Bronchial epithelial cell (primary cell): Measurements from ENCODE around the gene CLPTM1L. TPM values are rescaled to one million over a fixed set of nuclear protein-coding genes. Genes with fewer than 3 reads are reported as not detected.
"Not testable (repeated sequence)": the region's sequence is repeated elsewhere in the genome, so short reads cannot be mapped to it uniquely, and the experiment has no call there.

Experiments
- DNase-seq: peaks from one replicate; pipeline ENCODE4 v3.0.0-alpha.2; 2010; ENCODE audit warnings: low read depth
- FAIRE-seq: peaks from 2 replicates; lab custom pipeline; 2011; peaks lifted over from hg19 to GRCh38; lab: Jason Lieb, UNC
- H3K27me3 ChIP-seq: 2 replicates; pipeline ENCODE4 v1.5.1; 2011; ENCODE audit warnings: low read length; ENCODE audit not compliant: control insufficient read depth, insufficient read depth
- H3K36me3 ChIP-seq: 2 replicates; pipeline ENCODE4 v1.5.1; 2011; ENCODE audit warnings: low read length; ENCODE audit not compliant: control insufficient read depth, insufficient read depth
- H3K4me3 ChIP-seq: 2 replicates; pipeline ENCODE4 v1.5.1; 2011; ENCODE audit warnings: mild to moderate bottlenecking, low read depth, low read length, control low read depth
- total RNA-seq: library from RNA; depleted of rRNA; stranded (reverse); fragments of >200 nt; gene quantifications from 2 replicates; pipeline ENCODE4 v1.2.1, GENCODE V29; 2014
- TF ChIP-seq, protein P1 (sequence below): IDR thresholded peaks from 2 replicates; pipeline ENCODE4 v1.5.1; 2011; ENCODE audit warnings: mild to moderate bottlenecking, moderate library complexity, low read length, control low read depth, inconsistent platforms; ENCODE audit not compliant: insufficient read depth, severe bottlenecking

Gene CLPTM1L
- total RNA-seq, 1 donor from 2014 or later = 314 TPM

DNA sequence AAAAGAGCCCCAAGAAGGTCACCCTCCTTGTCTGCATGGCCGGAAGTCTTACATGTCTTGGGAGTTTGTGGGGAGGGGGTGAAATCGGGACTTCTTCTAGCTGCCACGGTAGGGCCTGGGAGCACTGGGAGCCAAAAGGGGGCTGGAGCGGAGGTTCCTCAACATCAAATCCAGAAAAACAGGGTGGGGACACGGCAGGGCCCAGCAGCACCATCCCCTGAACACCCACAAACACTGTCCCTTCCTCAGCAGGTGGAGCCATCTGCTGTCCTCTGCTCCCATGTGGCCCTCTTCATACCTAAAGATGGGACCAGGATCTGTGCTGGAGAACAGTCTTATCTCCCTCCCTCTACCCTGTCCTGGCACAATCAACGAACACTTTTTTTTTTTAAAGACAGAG lies 52.8 kb downstream of the CLPTM1L start:
- no peak for DNase-seq
- no peaks in the 10 kb centered on the region for H3K27me3 ChIP-seq
- no peak for FAIRE-seq
- H3K36me3 ChIP-seq = no peaks in the 10 kb centered on the region
- TF ChIP-seq, protein P1, sequence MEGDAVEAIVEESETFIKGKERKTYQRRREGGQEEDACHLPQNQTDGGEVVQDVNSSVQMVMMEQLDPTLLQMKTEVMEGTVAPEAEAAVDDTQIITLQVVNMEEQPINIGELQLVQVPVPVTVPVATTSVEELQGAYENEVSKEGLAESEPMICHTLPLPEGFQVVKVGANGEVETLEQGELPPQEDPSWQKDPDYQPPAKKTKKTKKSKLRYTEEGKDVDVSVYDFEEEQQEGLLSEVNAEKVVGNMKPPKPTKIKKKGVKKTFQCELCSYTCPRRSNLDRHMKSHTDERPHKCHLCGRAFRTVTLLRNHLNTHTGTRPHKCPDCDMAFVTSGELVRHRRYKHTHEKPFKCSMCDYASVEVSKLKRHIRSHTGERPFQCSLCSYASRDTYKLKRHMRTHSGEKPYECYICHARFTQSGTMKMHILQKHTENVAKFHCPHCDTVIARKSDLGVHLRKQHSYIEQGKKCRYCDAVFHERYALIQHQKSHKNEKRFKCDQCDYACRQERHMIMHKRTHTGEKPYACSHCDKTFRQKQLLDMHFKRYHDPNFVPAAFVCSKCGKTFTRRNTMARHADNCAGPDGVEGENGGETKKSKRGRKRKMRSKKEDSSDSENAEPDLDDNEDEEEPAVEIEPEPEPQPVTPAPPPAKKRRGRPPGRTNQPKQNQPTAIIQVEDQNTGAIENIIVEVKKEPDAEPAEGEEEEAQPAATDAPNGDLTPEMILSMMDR = no peak
- H3K4me3 ChIP-seq = no peak overlapping the region

DNA sequence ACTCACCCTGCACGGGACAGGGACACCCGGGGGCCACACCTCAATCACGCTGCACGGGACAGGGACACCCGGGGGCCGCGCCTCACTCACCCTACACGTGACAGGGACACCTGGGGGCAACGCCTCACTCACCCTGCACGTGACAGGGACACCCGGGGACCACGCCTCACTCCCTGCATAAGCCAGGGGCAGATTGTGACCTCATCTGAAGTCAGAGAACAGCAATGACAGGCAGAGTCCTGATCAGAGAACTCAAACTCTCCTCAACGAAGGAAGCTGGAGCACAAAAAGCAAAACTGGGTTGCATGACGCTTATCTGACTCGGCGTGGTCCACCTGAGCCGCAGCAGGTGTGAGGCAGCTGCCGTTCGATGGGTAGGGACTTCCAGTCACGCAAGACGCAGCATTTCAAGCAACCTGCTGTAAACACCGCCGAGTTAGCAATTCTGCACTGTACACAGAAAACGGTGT lies 53.3 kb downstream of the CLPTM1L start:
- H3K27me3 ChIP-seq = no peaks in the 10 kb centered on the region
- no peak for DNase-seq

DNA sequence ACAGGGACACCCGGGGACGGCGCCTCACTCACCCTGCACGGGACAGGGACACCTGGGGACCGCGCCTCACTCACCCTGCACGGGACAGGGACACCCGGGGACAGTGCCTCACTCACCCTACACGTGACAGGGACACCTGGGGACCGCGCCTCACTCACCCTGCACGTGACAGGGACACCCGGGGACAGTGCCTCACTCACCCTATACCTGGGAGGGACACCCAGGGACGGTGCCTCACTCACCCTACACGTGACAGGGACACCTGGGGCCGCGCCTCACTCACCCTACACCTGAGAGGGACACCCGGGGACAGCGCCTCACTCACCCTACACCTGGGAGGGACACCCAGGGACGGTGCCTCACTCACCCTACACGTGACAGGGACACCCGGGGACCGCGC lies 53.9 kb downstream of the CLPTM1L start:
- DNase-seq, H3K27me3 ChIP-seq, FAIRE-seq: not testable (repeated sequence)

More for the DNA sequence above, 53.3 kb downstream of the CLPTM1L start:
- TF ChIP-seq, protein P1 = no peak
- FAIRE-seq = no peak
- Histone ChIP-seq H3K36me3 (no peaks in the 10 kb centered on the region), H3K4me3 (no peak overlapping the region)

DNA sequence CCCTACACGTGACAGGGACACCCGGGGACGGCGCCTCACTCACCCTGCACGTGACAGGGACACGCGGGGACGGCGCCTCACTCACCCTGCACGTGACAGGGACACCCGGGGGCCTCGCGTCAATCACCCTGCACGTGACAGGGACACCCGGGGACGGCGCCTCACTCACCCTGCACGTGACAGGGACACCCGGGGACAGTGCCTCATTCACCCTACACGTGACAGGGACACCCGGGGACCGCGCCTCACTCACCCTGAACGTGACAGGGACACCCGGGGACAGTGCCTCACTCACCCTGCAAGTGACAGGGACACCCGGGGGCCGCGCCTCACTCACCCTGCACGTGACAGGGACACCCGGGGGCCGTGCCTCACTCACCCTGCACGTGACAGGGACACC lies 55.3 kb downstream of the CLPTM1L start:
- FAIRE-seq, H3K4me3 ChIP-seq, H3K36me3 ChIP-seq, DNase-seq, H3K27me3 ChIP-seq: not testable (repeated sequence)

More for the DNA sequence above, 53.9 kb downstream of the CLPTM1L start:
- not testable (repeated sequence) for H3K36me3 ChIP-seq, H3K4me3 ChIP-seq

DNA sequence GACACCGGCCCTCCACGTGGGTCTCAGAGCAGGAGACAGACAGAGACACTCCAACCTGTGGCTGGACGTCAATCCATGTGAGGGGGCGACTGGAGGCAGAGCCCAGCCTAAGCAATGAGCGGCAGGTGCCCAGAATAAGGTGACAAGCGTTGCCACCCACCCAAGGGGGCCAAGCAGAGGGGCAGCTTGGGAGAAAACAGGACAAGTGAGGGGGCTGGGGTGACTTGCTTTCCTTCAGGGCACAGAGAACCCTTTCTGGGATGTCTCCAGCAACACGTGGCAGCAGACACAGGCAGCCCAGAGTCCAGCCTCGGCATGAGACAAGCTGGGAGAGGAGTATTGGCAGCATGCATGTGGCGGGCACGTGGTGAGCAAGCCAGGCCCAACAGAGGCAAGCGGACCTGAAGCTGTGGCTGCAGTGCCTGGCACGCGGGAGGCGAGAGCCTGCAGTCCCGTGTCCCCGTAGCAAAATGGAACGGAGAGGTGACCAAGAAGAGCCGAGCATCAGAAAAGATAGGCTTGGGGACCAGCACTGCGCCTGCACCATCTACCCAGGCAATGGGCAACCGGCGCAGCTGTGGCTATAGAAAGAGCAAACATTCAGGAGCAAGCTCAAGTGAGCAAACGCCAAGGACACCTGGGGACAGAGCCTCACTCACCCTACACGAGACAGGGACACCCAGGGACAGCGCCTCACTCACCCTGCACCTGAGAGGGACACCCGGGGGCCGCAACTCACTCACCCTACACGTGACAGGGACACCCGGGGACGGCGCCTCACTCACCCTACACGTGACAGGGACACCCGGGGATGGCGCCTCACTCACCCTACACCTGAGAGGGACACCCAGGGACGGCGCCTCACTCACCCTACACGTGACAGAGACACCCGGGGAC lies 56.2 kb downstream of the CLPTM1L start:
- FAIRE-seq = no peak

DNA sequence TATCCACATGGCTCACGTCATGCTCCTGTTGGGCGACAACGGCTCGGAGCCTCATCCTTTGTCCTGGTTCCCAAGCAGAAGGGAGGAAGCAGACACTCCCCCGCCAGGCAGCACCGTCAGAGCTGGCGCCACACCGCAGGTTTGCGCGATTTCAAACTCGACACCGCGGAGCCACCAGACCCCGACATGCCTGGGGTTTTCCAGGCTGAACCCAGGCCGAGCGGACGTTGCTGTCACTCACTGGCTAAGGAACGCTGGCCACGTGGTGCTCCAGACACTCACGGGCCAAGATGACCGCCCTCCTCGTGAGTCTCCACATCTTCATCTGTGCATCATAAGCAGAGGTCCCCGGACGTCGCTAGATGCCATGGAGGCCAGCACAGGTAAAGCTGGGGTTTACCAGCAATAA lies 59.0 kb downstream of the CLPTM1L start:
- FAIRE-seq = no peak
- no peak for DNase-seq
- Histone ChIP-seq H3K36me3 (no peaks in the 10 kb centered on the region), H3K4me3 (no peak overlapping the region), H3K27me3 (no peaks in the 10 kb centered on the region)
- TF ChIP-seq, protein P1 = no peak

More for the DNA sequence above, 56.2 kb downstream of the CLPTM1L start:
- Histone ChIP-seq H3K36me3 (no peaks in the 10 kb centered on the region), H3K4me3 (no peak overlapping the region), H3K27me3 (no peaks in the 10 kb centered on the region)
- TF ChIP-seq, protein P1 = no peak
- no peak for DNase-seq
